Glutamatergic neuron (in vitro differentiated cells): ENCODE measurements around the gene CSNK1G1. TPM values are rescaled to one million over a fixed set of nuclear protein-coding genes. Genes with fewer than 3 reads are reported as not detected.

Experiments
- DNase-seq: peaks from one replicate; pipeline ENCODE4 v3.0.0; 2022
- H3K27ac Mint-ChIP-seq: one replicate; pipeline ENCODE4 v1.8.0; 2020; ENCODE audit warnings: mild to moderate bottlenecking, mixed read lengths, inconsistent platforms; ENCODE audit not compliant: unreplicated experiment
- H3K27me3 Mint-ChIP-seq: one replicate; pipeline ENCODE4 v1.8.0; 2020; ENCODE audit warnings: mild to moderate bottlenecking, moderate library complexity, mixed read lengths, inconsistent platforms; ENCODE audit not compliant: unreplicated experiment
- H3K36me3 Mint-ChIP-seq: one replicate; pipeline ENCODE4 v1.8.0; 2020; ENCODE audit warnings: mild to moderate bottlenecking, mixed read lengths, inconsistent platforms; ENCODE audit not compliant: unreplicated experiment
- H3K4me1 Mint-ChIP-seq: one replicate; pipeline ENCODE4 v1.8.0; 2020; ENCODE audit warnings: mild to moderate bottlenecking, low read depth, mixed read lengths, inconsistent platforms; ENCODE audit not compliant: unreplicated experiment
- H3K4me3 Mint-ChIP-seq: one replicate; pipeline ENCODE4 v1.8.0; 2020; ENCODE audit warnings: mild to moderate bottlenecking, mixed read lengths, inconsistent platforms; ENCODE audit not compliant: unreplicated experiment
- H3K9me3 Mint-ChIP-seq: one replicate; pipeline ENCODE4 v1.8.0; 2020; ENCODE audit warnings: mild to moderate bottlenecking, moderate library complexity, mixed read lengths, inconsistent platforms; ENCODE audit not compliant: unreplicated experiment
- CTCF ChIP-seq: fragments of 200-600 bp; sonication (generic); IDR thresholded peaks from one replicate; pipeline ENCODE4 v1.5.0; 2021; ENCODE audit not compliant: partially characterized antibody, unreplicated experiment
- total RNA-seq: library from RNA; stranded (reverse); fragmentation: NEBNext Ultra II Directional; extraction: Animal tissue kit (Norgen Biotek cat#: 25700); gene quantifications from one replicate; pipeline ENCODE4 v1.2.1, GENCODE V29; 2021; ENCODE audit not compliant: unreplicated experiment

The CSNK1G1 gene
- total RNA-seq, 1 donor from 2014 or later, result 34.2 TPM

GRCh38 chr15:64237677-64238076 lies 118.3 kb downstream of the CSNK1G1 start:
- DNase-seq, result no peak
- no peak for TF ChIP-seq CTCF
- Mint-ChIP-seq H3K27ac (no peak overlapping the region), H3K36me3 (no peaks in the 10 kb centered on the region), H3K27me3 (peaks cover 3% of the 10 kb centered on the region), H3K9me3 (no peaks in the 10 kb centered on the region), H3K4me1 (peaks cover 4% of the 10 kb centered on the region), H3K4me3 (no peak overlapping the region)

GRCh38 chr15:64236156-64236894 lies 119.6 kb downstream of the CSNK1G1 start:
- no peak for DNase-seq
- no peak for TF ChIP-seq CTCF
- no peaks in the 10 kb centered on the region for H3K9me3 Mint-ChIP-seq
- no peaks in the 10 kb centered on the region for H3K36me3 Mint-ChIP-seq
- H3K4me3 Mint-ChIP-seq, result no peak overlapping the region
- H3K4me1 Mint-ChIP-seq, result peaks cover 4% of the 10 kb centered on the region
- H3K27me3 Mint-ChIP-seq, result peaks cover 1% of the 10 kb centered on the region
- no peak overlapping the region for H3K27ac Mint-ChIP-seq

GRCh38 chr15:64235552-64235951 lies 120.4 kb downstream of the CSNK1G1 start:
- no peaks in the 10 kb centered on the region for H3K36me3 Mint-ChIP-seq
- no peak for TF ChIP-seq CTCF
- no peak overlapping the region for H3K27ac Mint-ChIP-seq
- no peaks in the 10 kb centered on the region for H3K9me3 Mint-ChIP-seq
- peaks cover 1% of the 10 kb centered on the region for H3K27me3 Mint-ChIP-seq
- H3K4me3 Mint-ChIP-seq, result no peak overlapping the region
- peaks cover 4% of the 10 kb centered on the region for H3K4me1 Mint-ChIP-seq
- DNase-seq, result no peak

- H3K4me3 Mint-ChIP-seq, result no peak overlapping the region
These were observed 122.7 kb downstream of the CSNK1G1 start for GRCh38 chr15:64233299-64233698.

More at GRCh38 chr15:64233299-64233698, 122.7 kb downstream of the CSNK1G1 start:
- TF ChIP-seq CTCF, result no peak
- no peak overlapping the region for H3K27ac Mint-ChIP-seq
- no peak for DNase-seq
- H3K27me3 Mint-ChIP-seq, result no peaks in the 10 kb centered on the region
- H3K9me3 Mint-ChIP-seq, result no peaks in the 10 kb centered on the region
- no peaks in the 10 kb centered on the region for H3K36me3 Mint-ChIP-seq
- peaks cover 4% of the 10 kb centered on the region for H3K4me1 Mint-ChIP-seq
